Measurements from ENCODE around the gene TYMP.

GRCh38 chr22:50531546-50531961, 1.7 kb upstream of the TYMP start:
- no peak for TF ChIP-seq CTCF (IDR thresholded peaks at IDR 0.05)
- no peak for TF ChIP-seq POLR2A (IDR thresholded peaks at IDR 0.05)
